Heart left ventricle (tissue), 13 donors: Measurements from ENCODE around the gene CABLES1.

ENCODE experiments used
- CTCF ChIP-seq, 12 donors: fragments of 200-600 bp; sonication (generic) in 4 of 12; IDR thresholded peaks; one replicate each; pipeline versions ENCODE4 v1.5.0 to v1.8.0; 2018 to 2022; ENCODE audit warnings: antibody characterized with exemption in 12 of 12, mild to moderate bottlenecking in 5 of 12
- POLR2A ChIP-seq, 2 donors: fragments of 450-650 bp; IDR thresholded peaks; one replicate each; pipeline ENCODE4 v1.6.1; 2017; ENCODE audit warnings: antibody characterized with exemption in 2 of 2, mild to moderate bottlenecking in 2 of 2, moderate library complexity in 2 of 2
- donor health status: ischemic (EF 13 %, LVEDD 7.1; RV severe dilation, severe dysfunction).
- donor health status: DM: no; HTN: yes; CAD: no.
- donor health status: DM: no; HTN: no; CAD: no.
- donor health status: ischemic (EF 25% LVEDD 6.9; RV normal size, moderate dysfunction).
- donor health status: ischemic (EF 25% LVEDD 5.7; RV mildly dilated, moderate dysfunction).
- donor health status: ischemic (EF 35%, LVEDD 5.7; RV mildly dilated, moderate dysfunction).
- donor health status: nonischemic (EF 11% LVEDD 7.7; RV severe dilation, severe dysfunction).
- donor health status: DM: yes; HTN: yes; CAD: no.
- donor health status: PGD.
- donor health status: ischemic (EF 29% LVEDD 5.4; RV normal size, mild dysfunction).
- donor health status: nonischemic (EF 23%, LVEDD 6.1; RV moderate dilation, normal function).

GRCh38 chr18:23257137-23257536, 121.9 kb downstream of the CABLES1 start:
- TF ChIP-seq CTCF (IDR thresholded peaks at IDR 0.05) = no peak
- TF ChIP-seq POLR2A (IDR thresholded peaks at IDR 0.05) = no peak
